ENCODE measurements around the gene GGPS1.

GRCh38 chr1:235313931-235314678 lies 14.3 kb upstream of the GGPS1 start:
- TF ChIP-seq, protein P1, sequence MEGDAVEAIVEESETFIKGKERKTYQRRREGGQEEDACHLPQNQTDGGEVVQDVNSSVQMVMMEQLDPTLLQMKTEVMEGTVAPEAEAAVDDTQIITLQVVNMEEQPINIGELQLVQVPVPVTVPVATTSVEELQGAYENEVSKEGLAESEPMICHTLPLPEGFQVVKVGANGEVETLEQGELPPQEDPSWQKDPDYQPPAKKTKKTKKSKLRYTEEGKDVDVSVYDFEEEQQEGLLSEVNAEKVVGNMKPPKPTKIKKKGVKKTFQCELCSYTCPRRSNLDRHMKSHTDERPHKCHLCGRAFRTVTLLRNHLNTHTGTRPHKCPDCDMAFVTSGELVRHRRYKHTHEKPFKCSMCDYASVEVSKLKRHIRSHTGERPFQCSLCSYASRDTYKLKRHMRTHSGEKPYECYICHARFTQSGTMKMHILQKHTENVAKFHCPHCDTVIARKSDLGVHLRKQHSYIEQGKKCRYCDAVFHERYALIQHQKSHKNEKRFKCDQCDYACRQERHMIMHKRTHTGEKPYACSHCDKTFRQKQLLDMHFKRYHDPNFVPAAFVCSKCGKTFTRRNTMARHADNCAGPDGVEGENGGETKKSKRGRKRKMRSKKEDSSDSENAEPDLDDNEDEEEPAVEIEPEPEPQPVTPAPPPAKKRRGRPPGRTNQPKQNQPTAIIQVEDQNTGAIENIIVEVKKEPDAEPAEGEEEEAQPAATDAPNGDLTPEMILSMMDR (IDR thresholded peaks at IDR 0.05), result no peak
- TF ChIP-seq EP300 (IDR thresholded peaks at IDR 0.05), result no peak
